ENCODE results near the gene RERE.

- no peak for TF ChIP-seq CTCF (IDR thresholded peaks at IDR 0.05; ENCODE audit: low read depth, low read length, poor library complexity, severe bottlenecking)
- no peak for TF ChIP-seq EZH2phosphoT487 (IDR thresholded peaks at IDR 0.05; ENCODE audit: borderline replicate concordance, low read length)
These were observed 296.9 kb downstream of the RERE start for GRCh38 chr1:8520483-8520966.
